ENCODE data around the gene SORBS1. TPM values are rescaled to one million over a fixed set of nuclear protein-coding genes. Genes with fewer than 3 reads are reported as not detected.
A peak's percentile ranks its signal among the peaks of the same experiment; 100 is the strongest.

The SORBS1 gene
- total RNA-seq, 1 donor from 2014 or later, result 58.2 TPM

DNA sequence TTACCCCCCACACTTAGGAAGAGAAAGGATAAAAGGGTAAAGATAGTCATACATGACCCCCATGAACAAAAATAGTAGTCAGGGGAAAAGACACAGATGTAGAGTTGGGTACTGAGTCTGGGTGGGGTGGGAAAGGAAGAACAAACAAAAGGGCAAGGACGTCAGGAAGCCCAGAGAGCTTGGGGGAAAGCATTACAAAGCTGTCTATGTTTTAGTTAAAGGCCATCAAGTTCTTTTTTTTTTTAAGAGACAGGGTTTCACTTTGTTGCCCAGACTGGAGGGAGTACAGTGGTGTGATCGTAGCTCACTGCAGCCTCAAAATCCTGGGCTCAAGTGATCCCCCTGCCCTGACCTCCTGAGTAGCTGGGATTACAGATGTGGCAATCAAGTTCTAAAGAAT, 172.0 kb downstream of the SORBS1 start:
- Histone ChIP-seq H3K4me3 (no peak overlapping the region), H3K4me1 (peaks cover 31% of the 10 kb centered on the region), H3K27me3 (ENCODE audit: low read depth) (no peaks in the 10 kb centered on the region), H3K9me3 (no peaks in the 10 kb centered on the region), H3K27ac (peak overlapping the region; percentile 58), H3K36me3 (peaks cover 17% of the 10 kb centered on the region)
- TF ChIP-seq, protein P1, sequence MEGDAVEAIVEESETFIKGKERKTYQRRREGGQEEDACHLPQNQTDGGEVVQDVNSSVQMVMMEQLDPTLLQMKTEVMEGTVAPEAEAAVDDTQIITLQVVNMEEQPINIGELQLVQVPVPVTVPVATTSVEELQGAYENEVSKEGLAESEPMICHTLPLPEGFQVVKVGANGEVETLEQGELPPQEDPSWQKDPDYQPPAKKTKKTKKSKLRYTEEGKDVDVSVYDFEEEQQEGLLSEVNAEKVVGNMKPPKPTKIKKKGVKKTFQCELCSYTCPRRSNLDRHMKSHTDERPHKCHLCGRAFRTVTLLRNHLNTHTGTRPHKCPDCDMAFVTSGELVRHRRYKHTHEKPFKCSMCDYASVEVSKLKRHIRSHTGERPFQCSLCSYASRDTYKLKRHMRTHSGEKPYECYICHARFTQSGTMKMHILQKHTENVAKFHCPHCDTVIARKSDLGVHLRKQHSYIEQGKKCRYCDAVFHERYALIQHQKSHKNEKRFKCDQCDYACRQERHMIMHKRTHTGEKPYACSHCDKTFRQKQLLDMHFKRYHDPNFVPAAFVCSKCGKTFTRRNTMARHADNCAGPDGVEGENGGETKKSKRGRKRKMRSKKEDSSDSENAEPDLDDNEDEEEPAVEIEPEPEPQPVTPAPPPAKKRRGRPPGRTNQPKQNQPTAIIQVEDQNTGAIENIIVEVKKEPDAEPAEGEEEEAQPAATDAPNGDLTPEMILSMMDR (IDR thresholded peaks at IDR 0.05), result no peak
- DNase-seq, result no peak
- intact Hi-C loops (cut with DNase I), result no loop called here
- no peak for ATAC-seq

DNA sequence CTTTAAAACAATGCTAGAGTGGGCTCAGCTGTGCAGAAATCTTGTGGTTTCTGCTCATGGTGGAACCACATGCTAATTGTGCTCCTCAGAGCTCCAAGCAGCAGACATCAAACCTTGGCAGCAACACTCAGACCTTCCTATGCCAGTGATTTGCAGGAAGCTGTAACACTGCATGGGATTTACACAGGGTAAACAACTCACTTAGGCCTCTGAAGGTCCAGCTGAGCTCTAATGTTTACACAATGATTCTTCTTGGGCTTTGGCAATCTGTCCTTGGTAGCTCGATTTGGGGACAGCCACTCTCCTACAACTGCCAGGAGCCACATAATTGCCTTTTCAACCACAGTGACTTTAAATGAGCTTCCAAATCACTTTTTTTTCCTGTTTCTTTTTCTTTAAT, 172.6 kb downstream of the SORBS1 start:
- no peak overlapping the region for H3K4me3 ChIP-seq
- H3K4me1 ChIP-seq, result peaks cover 31% of the 10 kb centered on the region
- no peaks in the 10 kb centered on the region for H3K27me3 ChIP-seq (ENCODE audit: low read depth)
- H3K27ac ChIP-seq, result peak overlapping the region; percentile 58
- no peaks in the 10 kb centered on the region for H3K9me3 ChIP-seq
- DNase-seq, result no peak
- peak; percentile 82 to 84 for ATAC-seq
- H3K36me3 ChIP-seq, result peaks cover 17% of the 10 kb centered on the region
- TF ChIP-seq, protein P1 (IDR thresholded peaks at IDR 0.05), result no peak
- intact Hi-C loops (cut with DNase I), result no loop called here

DNA sequence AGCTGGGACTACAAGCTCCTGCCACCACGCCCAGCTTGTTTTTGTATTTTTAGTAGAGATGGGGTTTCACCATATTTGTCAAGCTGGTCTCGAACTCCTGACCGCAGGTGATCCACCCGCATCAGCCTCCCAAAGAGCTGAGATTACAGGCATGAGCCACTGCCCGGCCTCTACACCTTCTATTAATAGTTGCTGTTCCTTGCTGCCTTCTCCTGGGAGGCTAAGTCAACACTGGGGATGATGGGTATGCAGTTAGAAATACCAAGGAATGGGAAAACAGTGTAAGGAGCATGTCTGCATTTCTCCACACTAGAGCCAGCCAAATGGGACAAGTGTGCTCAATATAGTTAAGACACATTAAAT, 173.1 kb downstream of the SORBS1 start:
- no peak for DNase-seq
- Histone ChIP-seq H3K4me3 (no peak overlapping the region), H3K9me3 (no peaks in the 10 kb centered on the region), H3K36me3 (peaks cover 13% of the 10 kb centered on the region), H3K27me3 (ENCODE audit: low read depth) (no peaks in the 10 kb centered on the region), H3K4me1 (peaks cover 31% of the 10 kb centered on the region), H3K27ac (peak overlapping the region; percentile 58)
- peak in 1 of 2 donors; percentile 5 for ATAC-seq
- TF ChIP-seq, protein P1 (IDR thresholded peaks at IDR 0.05), result no peak
- intact Hi-C loops (cut with DNase I), result no loop called here

DNA sequence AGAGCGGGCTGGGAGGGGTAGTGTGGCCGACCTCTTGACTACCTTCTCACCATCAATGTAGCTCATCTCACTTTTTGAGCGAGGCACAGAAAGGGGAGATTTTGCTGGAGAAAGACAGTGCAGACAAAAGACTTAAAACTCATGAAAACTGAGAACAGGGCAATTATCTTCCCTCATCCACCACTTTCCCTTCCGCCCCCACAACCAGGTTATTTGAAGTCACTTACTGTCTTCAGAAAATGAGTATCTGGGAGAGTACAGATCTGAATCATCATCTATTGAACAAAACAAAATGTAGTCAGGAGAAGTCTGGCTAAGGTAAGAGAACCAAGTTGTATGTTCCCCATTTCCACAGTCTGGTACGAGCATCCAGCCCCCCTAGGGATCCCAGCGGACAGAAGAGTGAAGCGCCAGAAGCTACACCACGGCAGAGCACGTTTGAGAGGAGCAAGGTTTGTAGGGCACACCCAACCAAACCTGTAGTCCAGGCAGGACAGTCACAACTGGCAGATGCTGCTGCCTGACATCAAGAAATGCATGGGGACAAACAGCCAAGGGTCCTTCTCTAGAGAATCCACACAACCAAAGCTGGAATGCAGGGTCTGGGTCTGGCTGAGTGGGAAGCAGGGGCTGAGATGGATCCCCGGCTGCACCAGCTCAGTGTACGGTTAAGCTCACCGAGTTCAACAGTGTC, 177.0 kb downstream of the SORBS1 start:
- intact Hi-C loops (cut with DNase I), result no loop called here
- Histone ChIP-seq H3K4me1 (peaks cover 17% of the 10 kb centered on the region), H3K4me3 (no peak overlapping the region), H3K27ac (no peak overlapping the region), H3K27me3 (ENCODE audit: low read depth) (no peaks in the 10 kb centered on the region), H3K9me3 (no peaks in the 10 kb centered on the region), H3K36me3 (peaks cover 13% of the 10 kb centered on the region)
- ATAC-seq, result no peak
- no peak for DNase-seq
- TF ChIP-seq, protein P1 (IDR thresholded peaks at IDR 0.05), result no peak

DNA sequence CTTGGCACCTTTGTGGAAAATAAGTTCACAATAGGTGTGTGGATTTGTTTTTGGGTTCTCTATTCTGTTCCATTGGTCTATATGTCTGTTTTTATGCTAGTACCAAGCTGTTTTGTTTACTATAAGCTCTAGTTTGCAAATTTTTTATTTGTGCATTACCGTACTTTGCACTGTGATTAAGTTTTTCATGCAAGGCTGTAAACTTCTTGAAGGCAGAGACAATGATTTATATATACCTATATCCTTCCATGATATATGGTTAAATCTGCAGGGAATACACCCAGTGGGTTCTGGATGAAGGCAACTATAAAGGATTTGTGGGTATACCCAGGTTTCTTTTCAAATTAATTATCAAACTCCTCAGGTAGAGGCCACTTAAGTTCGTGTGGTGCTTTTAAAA, 178.6 kb downstream of the SORBS1 start:
- TF ChIP-seq, protein P1 (IDR thresholded peaks at IDR 0.05), result no peak
- Histone ChIP-seq H3K4me1 (peaks cover 2% of the 10 kb centered on the region), H3K36me3 (peaks cover 13% of the 10 kb centered on the region), H3K4me3 (no peak overlapping the region), H3K27me3 (ENCODE audit: low read depth) (no peaks in the 10 kb centered on the region), H3K27ac (no peak overlapping the region), H3K9me3 (no peaks in the 10 kb centered on the region)
- ATAC-seq (no peak), DNase-seq (no peak)
- intact Hi-C loops (cut with DNase I), result no loop called here

Measured in lower lobe of right lung (tissue), 2 donors.